Thoracic aorta (tissue), 2 donors: ENCODE measurements around the gene ENOSF1. TPM values are rescaled to one million over a fixed set of nuclear protein-coding genes. Genes with fewer than 3 reads are reported as not detected.

Source experiments
- ATAC-seq: fragments of 150-250 bp; one replicate; pipeline ENCODE4 v1.8.0; 2017; ENCODE audit warnings: low read depth; ENCODE audit not compliant: insufficient number of reproducible peaks, low FRiP score
- DNase-seq: peaks from one replicate; pipeline ENCODE4 v3.0.0-alpha.2; 2020; ENCODE audit warnings: low spot score
- H3K27ac ChIP-seq, 2 donors: fragments of 200-600 bp; sonication (generic); 1 replicate in 1 of 2; 2 replicates in 1 of 2; pipeline ENCODE4 v1.5.1; 2016; ENCODE audit warnings: mild to moderate bottlenecking in 2 of 2, moderate library complexity in 2 of 2
- H3K27me3 ChIP-seq: fragments of 200-600 bp; sonication (generic); replicated peaks from 2 replicates; pipeline ENCODE4 v1.6.0; 2016; ENCODE audit warnings: mild to moderate bottlenecking; ENCODE audit not compliant: insufficient read depth
- H3K36me3 ChIP-seq: fragments of 200-600 bp; sonication (generic); one replicate; pipeline ENCODE4 v1.5.1; 2016
- H3K4me1 ChIP-seq, 2 donors: fragments of 200-600 bp; sonication (generic); 1 replicate in 1 of 2; 2 replicates in 1 of 2; pipeline versions ENCODE4 v1.5.1 to v1.6.0; 2016; ENCODE audit warnings: low read depth in 2 of 2, mild to moderate bottlenecking in 1 of 2; ENCODE audit not compliant: control insufficient read depth in 1 of 2
- H3K4me3 ChIP-seq: fragments of 200-600 bp; sonication (generic); 2 replicates; pipeline ENCODE4 v1.5.1; 2016; ENCODE audit warnings: mild to moderate bottlenecking
- H3K9me3 ChIP-seq: fragments of 200-600 bp; sonication (generic); 2 replicates; pipeline ENCODE4 v1.5.1; 2016
- CTCF ChIP-seq: fragments of 200-600 bp; sonication (generic); IDR thresholded peaks from one replicate; pipeline ENCODE4 v1.5.1; 2019; ENCODE audit warnings: antibody characterized with exemption
- total RNA-seq, 2 donors: library from RNA; depleted of rRNA; stranded (reverse); fragments of >200 nt; gene quantifications; one replicate each; pipeline versions ENCODE4 v1.1.0 to v1.2.3, GENCODE V29; 2016

ENOSF1 gene
- total RNA-seq, 2 donors from 2014 or later, result 77.8 to 85.9 TPM

- Histone ChIP-seq H3K4me3 (no peak overlapping the region), H3K4me1 (peaks cover 0 to 10% of the 10 kb centered on the region in 2 donors), H3K9me3 (no peaks in the 10 kb centered on the region), H3K27ac (no peak overlapping the region), H3K36me3 (no peaks in the 10 kb centered on the region), H3K27me3 (no peaks in the 10 kb centered on the region)
- ATAC-seq (no peak), DNase-seq (no peak)
- TF ChIP-seq CTCF, result no peak
Measured at GRCh38 chr18:659597-659996, 52.8 kb downstream of the ENOSF1 start.

- no peak overlapping the region for H3K27ac ChIP-seq
- ATAC-seq (no peak), DNase-seq (no peak)
- no peak for TF ChIP-seq CTCF
- peak overlapping the region; percentile 90 for H3K4me3 ChIP-seq
- H3K9me3 ChIP-seq, result no peaks in the 10 kb centered on the region
- peaks cover 0 to 10% of the 10 kb centered on the region in 2 donors for H3K4me1 ChIP-seq
- H3K27me3 ChIP-seq, result no peaks in the 10 kb centered on the region
- H3K36me3 ChIP-seq, result no peaks in the 10 kb centered on the region
Measured at GRCh38 chr18:658947-659533, 53.4 kb downstream of the ENOSF1 start.

- Histone ChIP-seq H3K27me3 (no peaks in the 10 kb centered on the region), H3K4me3 (peak overlapping the region; percentile 90), H3K4me1 (peaks cover 0 to 10% of the 10 kb centered on the region in 2 donors), H3K27ac (peak overlapping the region in 1 of 2 donors; percentile 15), H3K9me3 (no peaks in the 10 kb centered on the region), H3K36me3 (no peaks in the 10 kb centered on the region)
- TF ChIP-seq CTCF, result no peak
- DNase-seq, result peak; percentile 45
- peak; percentile 51 for ATAC-seq
Measured at GRCh38 chr18:658001-658946, 54.2 kb downstream of the ENOSF1 start.

GRCh38 chr18:657311-658000, 55.0 kb downstream of the ENOSF1 start, which contains the start of gene TYMS:
TYMS (plus strand) TSS chr18:657653; CDS start chr18:657743, 90 bp downstream.
- no peaks in the 10 kb centered on the region for H3K27me3 ChIP-seq
- DNase-seq (no peak), ATAC-seq (no peak)
- H3K4me1 ChIP-seq, result peaks cover 0 to 10% of the 10 kb centered on the region in 2 donors
- H3K9me3 ChIP-seq, result no peaks in the 10 kb centered on the region
- H3K4me3 ChIP-seq, result peak within 1 kb of the TSS; percentile 90
- peak within 1 kb of the TSS in 1 of 2 donors; percentile 15 for H3K27ac ChIP-seq
- H3K36me3 ChIP-seq, result no peaks in the 10 kb centered on the region
- TF ChIP-seq CTCF, result no peak

GRCh38 chr18:655445-655844, 57.0 kb downstream of the ENOSF1 start:
- H3K9me3 ChIP-seq, result no peaks in the 10 kb centered on the region
- no peak overlapping the region for H3K27ac ChIP-seq
- H3K27me3 ChIP-seq, result no peaks in the 10 kb centered on the region
- peaks cover 0 to 10% of the 10 kb centered on the region in 2 donors for H3K4me1 ChIP-seq
- H3K4me3 ChIP-seq, result no peak overlapping the region
- DNase-seq, result no peak
- H3K36me3 ChIP-seq, result no peaks in the 10 kb centered on the region
- ATAC-seq, result no peak
- no peak for TF ChIP-seq CTCF
